Measurements from ENCODE around the gene SUPT6H.

DNA sequence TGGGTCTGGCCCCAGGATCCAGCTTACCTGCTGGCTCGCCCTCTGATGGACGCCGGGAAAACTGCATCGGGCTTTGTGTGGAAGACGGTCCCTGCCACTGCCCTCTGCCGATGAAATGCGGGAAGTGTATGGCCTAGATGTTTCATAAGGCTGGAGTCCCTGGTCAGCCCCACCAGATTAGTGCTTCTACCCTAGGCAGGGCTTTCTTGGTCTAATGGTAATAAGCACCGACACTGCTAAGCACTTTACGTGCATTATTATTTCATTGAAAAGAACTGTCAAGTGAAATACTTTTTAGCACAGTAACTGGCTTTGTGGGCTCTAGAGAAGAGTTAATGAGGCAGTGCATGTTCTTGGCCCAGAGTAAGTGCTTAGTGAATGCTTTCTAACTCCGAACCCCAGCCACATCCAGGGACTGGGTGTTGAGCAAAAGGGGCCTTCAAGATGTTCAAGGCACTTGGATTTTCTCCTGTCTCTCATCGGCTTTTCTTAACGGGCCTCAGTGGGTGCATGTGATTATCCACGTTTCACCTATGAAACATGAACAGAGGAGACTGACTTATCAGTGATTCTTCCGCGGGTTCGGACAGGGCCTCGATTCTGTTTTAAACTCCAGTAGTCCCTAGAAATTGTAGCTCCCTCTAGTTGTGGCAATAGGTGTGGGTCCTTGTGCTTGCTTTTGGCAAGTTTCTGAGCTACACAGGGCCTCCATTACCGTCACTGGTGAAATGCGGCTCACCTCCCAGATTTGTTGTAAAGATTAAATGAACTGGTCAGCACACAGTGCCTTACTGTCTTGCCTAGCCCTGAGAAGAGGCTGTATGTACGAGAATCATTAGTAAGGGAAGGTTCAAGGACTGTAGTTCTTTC is 88.4 kb downstream of the SUPT6H start:
- TF ChIP-seq EZH2 (IDR thresholded peaks at IDR 0.05; ENCODE audit: insufficient read depth, poor library complexity, severe bottlenecking) (no peak), EZH2phosphoT487 (IDR thresholded peaks at IDR 0.05; ENCODE audit: insufficient read depth, low read depth) (no peak)
